ENCODE data around the gene MYBL2.

MYBL2 gene

GRCh38 chr20:43690943-43691598 lies 24.2 kb downstream of the MYBL2 start:
- Histone ChIP-seq H3K9ac (ENCODE audit: low read length) (no peak overlapping the region), H3K27ac (ENCODE audit: low read depth, low read length) (no peak overlapping the region), H3K27me3 (ENCODE audit: control insufficient read depth, insufficient read depth, low read length) (no peaks in the 10 kb centered on the region), H3K36me3 (ENCODE audit: control insufficient read depth, insufficient read depth, low read length) (no peaks in the 10 kb centered on the region), H3K4me3 (ENCODE audit: low read length) (no peak overlapping the region), H3K4me1 (ENCODE audit: control insufficient read depth, insufficient read depth, low read length) (no peaks in the 10 kb centered on the region)

DNA sequence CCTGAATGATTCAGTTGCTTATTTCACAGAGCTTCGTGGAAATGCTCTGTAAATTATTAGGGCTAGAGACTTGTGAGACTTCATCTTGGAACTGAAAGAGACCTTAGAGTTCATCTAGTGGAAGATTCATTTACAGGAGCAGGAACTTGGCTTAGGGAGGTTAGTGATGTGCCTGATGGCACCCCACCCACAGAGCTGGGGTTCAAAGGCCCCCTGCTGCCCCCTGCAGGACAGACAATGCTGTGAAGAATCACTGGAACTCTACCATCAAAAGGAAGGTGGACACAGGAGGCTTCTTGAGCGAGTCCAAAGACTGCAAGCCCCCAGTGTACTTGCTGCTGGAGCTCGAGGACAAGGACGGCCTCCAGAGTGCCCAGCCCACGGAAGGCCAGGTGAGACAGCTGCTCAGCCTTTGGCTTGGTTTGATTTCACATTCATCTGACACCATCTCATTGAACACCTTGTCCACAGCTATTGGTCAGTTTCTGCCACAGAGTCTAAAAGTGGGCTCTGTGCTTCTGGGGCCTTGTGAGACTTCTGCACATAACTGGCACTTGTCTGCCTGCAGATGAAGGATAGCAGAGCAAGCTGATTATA lies 25.1 kb downstream of the MYBL2 start:
- Histone ChIP-seq H3K27ac (ENCODE audit: low read depth, low read length) (no peak overlapping the region), H3K36me3 (ENCODE audit: control insufficient read depth, insufficient read depth, low read length) (no peaks in the 10 kb centered on the region)

GRCh38 chr20:43694763-43695162 lies 27.8 kb downstream of the MYBL2 start:
- no peak overlapping the region for H3K27ac ChIP-seq (ENCODE audit: low read depth, low read length)
- H3K27me3 ChIP-seq (ENCODE audit: control insufficient read depth, insufficient read depth, low read length), result no peaks in the 10 kb centered on the region
- H3K9ac ChIP-seq (ENCODE audit: low read length), result no peak overlapping the region
- H3K36me3 ChIP-seq (ENCODE audit: control insufficient read depth, insufficient read depth, low read length), result no peaks in the 10 kb centered on the region
- no peaks in the 10 kb centered on the region for H3K4me1 ChIP-seq (ENCODE audit: control insufficient read depth, insufficient read depth, low read length)
- H3K4me3 ChIP-seq (ENCODE audit: low read length), result no peak overlapping the region

More for the DNA sequence above, 25.1 kb downstream of the MYBL2 start:
- no peaks in the 10 kb centered on the region for H3K27me3 ChIP-seq (ENCODE audit: control insufficient read depth, insufficient read depth, low read length)
- H3K9ac ChIP-seq (ENCODE audit: low read length), result no peak overlapping the region
- no peaks in the 10 kb centered on the region for H3K4me1 ChIP-seq (ENCODE audit: control insufficient read depth, insufficient read depth, low read length)
- no peak overlapping the region for H3K4me3 ChIP-seq (ENCODE audit: low read length)

GRCh38 chr20:43695571-43695970 lies 28.7 kb downstream of the MYBL2 start:
- H3K27ac ChIP-seq (ENCODE audit: low read depth, low read length), result no peak overlapping the region
- H3K9ac ChIP-seq (ENCODE audit: low read length), result no peak overlapping the region
- H3K27me3 ChIP-seq (ENCODE audit: control insufficient read depth, insufficient read depth, low read length), result no peaks in the 10 kb centered on the region
- H3K4me1 ChIP-seq (ENCODE audit: control insufficient read depth, insufficient read depth, low read length), result no peaks in the 10 kb centered on the region
- no peak overlapping the region for H3K4me3 ChIP-seq (ENCODE audit: low read length)
- H3K36me3 ChIP-seq (ENCODE audit: control insufficient read depth, insufficient read depth, low read length), result no peaks in the 10 kb centered on the region

- Histone ChIP-seq H3K4me1 (ENCODE audit: control insufficient read depth, insufficient read depth, low read length) (no peaks in the 10 kb centered on the region), H3K9ac (ENCODE audit: low read length) (no peak overlapping the region), H3K4me3 (ENCODE audit: low read length) (no peak overlapping the region), H3K27ac (ENCODE audit: low read depth, low read length) (no peak overlapping the region), H3K36me3 (ENCODE audit: control insufficient read depth, insufficient read depth, low read length) (no peaks in the 10 kb centered on the region), H3K27me3 (ENCODE audit: control insufficient read depth, insufficient read depth, low read length) (no peaks in the 10 kb centered on the region)
Observed at GRCh38 chr20:43699941-43700565, 33.1 kb downstream of the MYBL2 start.

- Histone ChIP-seq H3K4me3 (ENCODE audit: low read length) (no peak overlapping the region), H3K4me1 (ENCODE audit: control insufficient read depth, insufficient read depth, low read length) (no peaks in the 10 kb centered on the region), H3K27ac (ENCODE audit: low read depth, low read length) (no peak overlapping the region)
Observed at GRCh38 chr20:43700627-43701026, 33.7 kb downstream of the MYBL2 start.

GRCh38 chr20:43702502-43702901 lies 35.6 kb downstream of the MYBL2 start:
- Histone ChIP-seq H3K4me1 (ENCODE audit: control insufficient read depth, insufficient read depth, low read length) (no peaks in the 10 kb centered on the region), H3K27me3 (ENCODE audit: control insufficient read depth, insufficient read depth, low read length) (no peaks in the 10 kb centered on the region), H3K4me3 (ENCODE audit: low read length) (no peak overlapping the region), H3K9ac (ENCODE audit: low read length) (no peak overlapping the region), H3K27ac (ENCODE audit: low read depth, low read length) (no peak overlapping the region), H3K36me3 (ENCODE audit: control insufficient read depth, insufficient read depth, low read length) (no peaks in the 10 kb centered on the region)

More at GRCh38 chr20:43700627-43701026, 33.7 kb downstream of the MYBL2 start:
- no peaks in the 10 kb centered on the region for H3K27me3 ChIP-seq (ENCODE audit: control insufficient read depth, insufficient read depth, low read length)
- H3K9ac ChIP-seq (ENCODE audit: low read length), result no peak overlapping the region
- no peaks in the 10 kb centered on the region for H3K36me3 ChIP-seq (ENCODE audit: control insufficient read depth, insufficient read depth, low read length)

DNA sequence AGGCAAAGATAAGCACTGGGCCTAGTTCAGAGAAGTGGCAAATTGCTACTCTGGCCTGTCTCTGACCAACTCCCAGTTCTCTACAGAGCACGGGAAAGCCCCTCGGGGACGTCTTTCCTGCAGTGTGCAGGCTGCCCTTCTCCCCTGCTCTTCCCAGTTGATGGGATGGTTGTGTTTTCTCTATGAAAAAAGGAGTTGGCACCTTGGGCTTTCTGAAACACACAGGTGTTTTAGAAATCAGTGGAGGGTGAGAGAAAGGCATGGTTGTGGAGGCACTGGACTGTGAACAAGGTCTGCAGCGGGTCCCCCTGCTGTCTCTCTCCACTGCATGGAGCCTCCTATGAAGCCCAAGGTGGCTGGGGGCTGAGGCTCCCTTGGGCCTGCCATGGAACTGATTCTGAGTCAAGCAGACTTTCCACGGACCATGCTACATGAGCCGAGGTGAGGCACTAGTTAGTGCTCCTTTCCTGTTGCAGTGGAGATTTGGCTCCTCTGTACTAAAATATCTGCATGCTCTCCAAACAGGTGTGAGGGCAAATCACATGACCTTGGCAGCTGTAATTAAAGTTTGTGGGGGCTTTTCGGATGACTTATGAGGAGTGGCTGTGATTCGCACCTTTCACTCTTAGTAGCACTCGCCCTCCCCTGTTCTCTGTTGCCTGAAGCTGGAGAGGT lies 43.6 kb downstream of the MYBL2 start:
- Histone ChIP-seq H3K27ac (ENCODE audit: low read depth, low read length) (no peak overlapping the region), H3K4me3 (ENCODE audit: low read length) (no peak overlapping the region), H3K27me3 (ENCODE audit: control insufficient read depth, insufficient read depth, low read length) (no peaks in the 10 kb centered on the region), H3K9ac (ENCODE audit: low read length) (no peak overlapping the region), H3K36me3 (ENCODE audit: control insufficient read depth, insufficient read depth, low read length) (no peaks in the 10 kb centered on the region), H3K4me1 (ENCODE audit: control insufficient read depth, insufficient read depth, low read length) (no peaks in the 10 kb centered on the region)

DNA sequence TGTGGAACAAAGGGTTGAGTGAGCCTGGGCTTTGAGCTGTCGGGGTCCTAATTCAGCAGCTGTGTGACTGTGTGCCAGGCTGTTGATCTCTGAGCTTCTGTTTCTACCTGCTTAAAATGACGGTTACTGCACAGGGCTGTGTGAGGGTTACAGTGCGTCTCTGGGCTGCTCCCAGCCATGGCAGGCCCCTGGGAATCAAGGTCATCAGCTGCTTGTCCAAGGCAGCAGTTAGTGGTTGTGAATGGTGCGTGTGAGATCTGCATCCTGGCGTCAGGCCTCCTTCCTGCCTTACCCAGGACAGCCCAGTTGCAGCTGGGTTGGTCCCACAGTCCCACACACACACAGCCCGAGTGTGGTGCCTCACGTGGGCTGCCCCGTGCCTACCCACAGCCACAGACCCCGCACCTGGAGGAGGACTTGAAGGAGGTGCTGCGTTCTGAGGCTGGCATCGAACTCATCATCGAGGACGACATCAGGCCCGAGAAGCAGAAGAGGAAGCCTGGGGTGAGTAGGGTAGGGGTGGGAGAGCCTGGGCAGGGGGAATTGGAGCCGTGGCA lies 44.3 kb downstream of the MYBL2 start:
- Histone ChIP-seq H3K9ac (ENCODE audit: low read length) (no peak overlapping the region), H3K36me3 (ENCODE audit: control insufficient read depth, insufficient read depth, low read length) (no peaks in the 10 kb centered on the region), H3K27me3 (ENCODE audit: control insufficient read depth, insufficient read depth, low read length) (no peaks in the 10 kb centered on the region), H3K27ac (ENCODE audit: low read depth, low read length) (no peak overlapping the region), H3K4me1 (ENCODE audit: control insufficient read depth, insufficient read depth, low read length) (no peaks in the 10 kb centered on the region), H3K4me3 (ENCODE audit: low read length) (no peak overlapping the region)

- no peaks in the 10 kb centered on the region for H3K27me3 ChIP-seq (ENCODE audit: control insufficient read depth, insufficient read depth, low read length)
- no peak overlapping the region for H3K4me3 ChIP-seq (ENCODE audit: low read length)
- H3K4me1 ChIP-seq (ENCODE audit: control insufficient read depth, insufficient read depth, low read length), result no peaks in the 10 kb centered on the region
- no peak overlapping the region for H3K9ac ChIP-seq (ENCODE audit: low read length)
- no peaks in the 10 kb centered on the region for H3K36me3 ChIP-seq (ENCODE audit: control insufficient read depth, insufficient read depth, low read length)
- H3K27ac ChIP-seq (ENCODE audit: low read depth, low read length), result no peak overlapping the region
Observed at GRCh38 chr20:43715044-43715443, 48.1 kb downstream of the MYBL2 start.

DNA sequence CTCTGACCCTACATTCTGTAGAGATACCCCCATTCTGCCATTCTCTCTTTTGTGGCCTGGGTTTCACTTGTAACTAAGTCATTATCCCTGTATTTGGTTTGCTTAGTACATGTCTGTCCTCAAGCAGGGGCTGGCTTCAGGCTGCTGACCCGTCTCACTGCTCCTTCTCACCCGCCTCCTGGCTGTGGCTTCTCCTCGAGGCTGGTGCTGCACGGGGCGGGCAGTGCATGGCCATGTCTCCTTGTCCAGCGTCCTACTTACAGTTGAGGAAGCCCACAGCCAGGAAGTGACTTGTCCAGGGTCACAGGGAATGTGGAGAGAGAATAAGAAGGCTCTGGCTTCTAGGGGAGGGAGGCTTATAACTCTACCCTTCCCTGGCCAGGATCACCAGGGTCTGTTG lies 48.6 kb downstream of the MYBL2 start:
- no peak overlapping the region for H3K4me3 ChIP-seq (ENCODE audit: low read length)
- H3K36me3 ChIP-seq (ENCODE audit: control insufficient read depth, insufficient read depth, low read length), result no peaks in the 10 kb centered on the region
- H3K27ac ChIP-seq (ENCODE audit: low read depth, low read length), result no peak overlapping the region
- no peaks in the 10 kb centered on the region for H3K27me3 ChIP-seq (ENCODE audit: control insufficient read depth, insufficient read depth, low read length)
- no peak overlapping the region for H3K9ac ChIP-seq (ENCODE audit: low read length)
- H3K4me1 ChIP-seq (ENCODE audit: control insufficient read depth, insufficient read depth, low read length), result no peaks in the 10 kb centered on the region

DNA sequence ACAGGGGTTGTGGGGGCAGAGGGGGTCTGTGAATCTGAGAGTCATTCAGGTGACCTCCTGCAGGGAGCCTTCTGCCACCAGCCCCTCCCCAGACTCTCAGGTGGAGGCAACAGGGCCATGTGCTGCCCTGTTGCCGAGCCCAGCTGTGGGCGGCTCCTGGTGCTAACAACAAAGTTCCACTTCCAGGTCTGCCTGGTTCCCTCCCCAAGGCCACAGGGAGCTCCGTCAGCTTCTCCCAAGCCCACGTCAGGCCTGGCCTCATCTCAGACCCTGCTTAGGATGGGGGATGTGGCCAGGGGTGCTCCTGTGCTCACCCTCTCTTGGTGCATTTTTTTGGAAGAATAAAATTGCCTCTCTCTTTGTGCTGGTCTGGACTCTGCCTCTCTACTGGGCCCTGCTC lies 49.2 kb downstream of the MYBL2 start:
- H3K9ac ChIP-seq (ENCODE audit: low read length), result no peak overlapping the region
- no peaks in the 10 kb centered on the region for H3K4me1 ChIP-seq (ENCODE audit: control insufficient read depth, insufficient read depth, low read length)
- H3K36me3 ChIP-seq (ENCODE audit: control insufficient read depth, insufficient read depth, low read length), result no peaks in the 10 kb centered on the region
- H3K27ac ChIP-seq (ENCODE audit: low read depth, low read length), result no peak overlapping the region
- H3K4me3 ChIP-seq (ENCODE audit: low read length), result no peak overlapping the region
- H3K27me3 ChIP-seq (ENCODE audit: control insufficient read depth, insufficient read depth, low read length), result no peaks in the 10 kb centered on the region

Measured in rectal smooth muscle tissue (tissue), 1 donor.